Measurements from ENCODE around the gene ABHD12B. TPM values are rescaled to one million over a fixed set of nuclear protein-coding genes. Genes with fewer than 3 reads are reported as not detected.

The ABHD12B gene
- total RNA-seq, 1 experiment from 2014 or later, result not detected

DNA sequence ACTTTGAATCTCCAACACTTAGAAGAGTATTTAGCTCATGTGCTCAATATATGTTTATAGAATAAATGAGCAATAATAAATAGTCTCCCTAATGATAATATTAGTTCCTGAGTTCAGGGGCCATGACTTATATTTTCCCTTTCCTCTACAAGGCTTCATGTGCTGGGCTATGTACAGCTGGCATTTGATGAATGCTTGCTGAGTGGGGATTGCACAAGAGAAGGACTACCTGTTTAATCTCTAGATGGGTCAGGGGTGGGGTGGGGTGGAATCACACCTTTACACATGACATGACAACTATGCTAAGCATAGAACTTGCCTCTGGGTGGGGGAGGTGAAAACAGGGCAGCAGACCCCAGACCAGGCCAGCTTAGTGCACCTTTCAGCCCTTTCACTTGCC is 7.6 kb upstream of the ABHD12B start:
- H3K79me2 ChIP-seq (ENCODE audit: low read depth), result no peaks in the 10 kb centered on the region
- H3K9me3 ChIP-seq (ENCODE audit: insufficient read depth, low read depth), result no peaks in the 10 kb centered on the region
- no peaks in the 10 kb centered on the region for H3F3A ChIP-seq (ENCODE audit: insufficient read depth, low read depth)
- H3K27ac ChIP-seq, result no peak overlapping the region
- DNase-seq, result no peak
- H3K27me3 ChIP-seq (ENCODE audit: insufficient read depth, low read depth), result no peaks in the 10 kb centered on the region
- H3K36me3 ChIP-seq (ENCODE audit: low read depth), result no peaks in the 10 kb centered on the region
- no peak overlapping the region for H3K4me3 ChIP-seq
- intact Hi-C loops (cut with micrococcal nuclease; ENCODE audit: unreplicated experiment), result loop anchor here (5.0 kb wide), 1 partner anchor 87 kb away; no protein-coding TSS in a partner anchor
- no peaks in the 10 kb centered on the region for H4K20me1 ChIP-seq (ENCODE audit: insufficient read depth)
- H3K4me2 ChIP-seq, result no peak overlapping the region
- TF ChIP-seq, protein P1, sequence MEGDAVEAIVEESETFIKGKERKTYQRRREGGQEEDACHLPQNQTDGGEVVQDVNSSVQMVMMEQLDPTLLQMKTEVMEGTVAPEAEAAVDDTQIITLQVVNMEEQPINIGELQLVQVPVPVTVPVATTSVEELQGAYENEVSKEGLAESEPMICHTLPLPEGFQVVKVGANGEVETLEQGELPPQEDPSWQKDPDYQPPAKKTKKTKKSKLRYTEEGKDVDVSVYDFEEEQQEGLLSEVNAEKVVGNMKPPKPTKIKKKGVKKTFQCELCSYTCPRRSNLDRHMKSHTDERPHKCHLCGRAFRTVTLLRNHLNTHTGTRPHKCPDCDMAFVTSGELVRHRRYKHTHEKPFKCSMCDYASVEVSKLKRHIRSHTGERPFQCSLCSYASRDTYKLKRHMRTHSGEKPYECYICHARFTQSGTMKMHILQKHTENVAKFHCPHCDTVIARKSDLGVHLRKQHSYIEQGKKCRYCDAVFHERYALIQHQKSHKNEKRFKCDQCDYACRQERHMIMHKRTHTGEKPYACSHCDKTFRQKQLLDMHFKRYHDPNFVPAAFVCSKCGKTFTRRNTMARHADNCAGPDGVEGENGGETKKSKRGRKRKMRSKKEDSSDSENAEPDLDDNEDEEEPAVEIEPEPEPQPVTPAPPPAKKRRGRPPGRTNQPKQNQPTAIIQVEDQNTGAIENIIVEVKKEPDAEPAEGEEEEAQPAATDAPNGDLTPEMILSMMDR (conservative IDR thresholded peaks at IDR 0.05), result no peak
- BruUV-seq (replicated peaks), result no TSS peak
- H2AFZ ChIP-seq, result no peak overlapping the region
- ChIA-PET POLR2A (ENCODE audit: unreplicated experiment) (no interaction called here), CTCF (interaction anchor here (0.6 kb wide), 1 partner anchor 61 kb away, joined by 5 read pairs; no protein-coding TSS in a partner anchor)
- no peaks in the 10 kb centered on the region for H3K9me2 ChIP-seq (ENCODE audit: insufficient read depth)
- no peaks in the 10 kb centered on the region for H3K4me1 ChIP-seq (replicated peaks; ENCODE audit: insufficient read depth)

DNA sequence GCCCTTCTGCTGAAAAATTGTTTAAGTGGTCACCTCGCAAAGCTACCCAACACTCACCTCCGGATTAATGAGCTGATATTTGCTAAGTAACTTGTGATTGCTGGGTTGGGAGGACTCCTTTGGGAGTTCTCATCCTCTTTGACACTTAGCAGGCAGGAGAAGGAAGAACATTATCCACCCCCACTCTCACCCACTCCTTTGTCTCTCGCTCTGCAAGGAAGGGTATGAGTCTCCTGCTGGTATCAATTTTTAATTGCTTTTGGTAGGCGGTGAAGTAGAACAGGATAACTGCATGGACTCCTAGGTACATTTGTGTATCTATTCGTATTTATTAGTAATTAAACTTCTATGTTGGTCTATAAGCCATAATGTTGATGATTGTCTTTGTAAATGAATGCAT is 6.9 kb upstream of the ABHD12B start:
- BruUV-seq (replicated peaks), result no TSS peak
- Histone ChIP-seq H3F3A (ENCODE audit: insufficient read depth, low read depth) (no peaks in the 10 kb centered on the region), H3K4me2 (no peak overlapping the region), H3K79me2 (ENCODE audit: low read depth) (no peaks in the 10 kb centered on the region), H3K4me3 (no peak overlapping the region), H3K27ac (no peak overlapping the region), H3K36me3 (ENCODE audit: low read depth) (no peaks in the 10 kb centered on the region), H3K9me3 (ENCODE audit: insufficient read depth, low read depth) (no peaks in the 10 kb centered on the region), H3K4me1 (replicated peaks; ENCODE audit: insufficient read depth) (no peaks in the 10 kb centered on the region), H3K9me2 (ENCODE audit: insufficient read depth) (no peaks in the 10 kb centered on the region), H3K27me3 (ENCODE audit: insufficient read depth, low read depth) (no peaks in the 10 kb centered on the region), H2AFZ (no peak overlapping the region), H4K20me1 (ENCODE audit: insufficient read depth) (no peaks in the 10 kb centered on the region)
- intact Hi-C loops (cut with micrococcal nuclease; ENCODE audit: unreplicated experiment), result loop anchor here (5.0 kb wide), 1 partner anchor 88 kb away; no protein-coding TSS in a partner anchor
- TF ChIP-seq, protein P1 (conservative IDR thresholded peaks at IDR 0.05), result no peak
- TF ChIP-seq EZH2 (IDR thresholded peaks at IDR 0.05; ENCODE audit: low read depth), result no peak
- ChIA-PET POLR2A (ENCODE audit: unreplicated experiment) (no interaction called here), CTCF (interaction anchor here (0.5 kb wide), 1 partner anchor 193 kb away, joined by 10 read pairs; no protein-coding TSS in a partner anchor)
- no peak for DNase-seq

DNA sequence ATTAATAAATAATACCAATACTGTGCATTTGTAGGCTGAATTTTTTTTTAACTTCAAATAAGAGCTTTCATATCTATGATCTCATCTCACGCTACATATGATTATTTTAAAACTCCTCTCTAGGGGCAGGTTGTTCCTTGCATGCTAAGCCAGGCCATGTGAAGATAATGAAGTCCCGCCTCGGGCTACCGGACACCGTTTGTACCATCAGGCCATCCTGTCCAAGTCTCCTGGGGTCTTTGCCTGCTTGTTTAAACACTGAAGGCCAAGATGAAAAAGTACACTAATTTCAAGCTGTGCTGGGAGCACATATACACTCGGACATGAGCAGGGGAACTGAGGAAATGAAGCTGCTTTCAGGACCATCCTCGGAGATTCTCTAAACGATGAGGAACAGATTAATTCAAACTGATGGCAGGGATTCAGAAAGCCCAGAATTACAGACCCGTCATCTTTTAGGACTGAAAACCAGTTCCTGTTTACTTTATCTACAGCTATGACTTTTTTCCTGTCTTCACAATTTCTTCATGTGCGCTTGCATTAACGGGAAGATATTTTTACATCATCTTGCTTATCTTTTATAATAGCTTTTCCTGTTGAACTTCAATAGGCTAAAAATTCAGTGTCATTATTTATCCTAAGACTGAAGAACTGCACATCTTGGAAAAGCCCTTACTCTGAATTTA is 6.3 kb upstream of the ABHD12B start:
- CTCF ChIA-PET, result interaction anchor here (0.5 kb wide), 1 partner anchor 194 kb away, joined by 10 read pairs; no protein-coding TSS in a partner anchor
- no peak overlapping the region for H2AFZ ChIP-seq

More for the DNA sequence above, 6.3 kb upstream of the ABHD12B start:
- no peaks in the 10 kb centered on the region for H3K36me3 ChIP-seq (ENCODE audit: low read depth)
- H3K4me2 ChIP-seq, result no peak overlapping the region
- POLR2A ChIA-PET (ENCODE audit: unreplicated experiment), result no interaction called here
- no peaks in the 10 kb centered on the region for H3K9me3 ChIP-seq (ENCODE audit: insufficient read depth, low read depth)
- no peaks in the 10 kb centered on the region for H3K9me2 ChIP-seq (ENCODE audit: insufficient read depth)
- no peak overlapping the region for H3K4me3 ChIP-seq
- no TSS peak for BruUV-seq (replicated peaks)
- intact Hi-C loops (cut with micrococcal nuclease; ENCODE audit: unreplicated experiment), result no loop called here
- H4K20me1 ChIP-seq (ENCODE audit: insufficient read depth), result no peaks in the 10 kb centered on the region
- H3F3A ChIP-seq (ENCODE audit: insufficient read depth, low read depth), result no peaks in the 10 kb centered on the region
- H3K4me1 ChIP-seq (replicated peaks; ENCODE audit: insufficient read depth), result no peaks in the 10 kb centered on the region
- no peak for TF ChIP-seq EZH2 (IDR thresholded peaks at IDR 0.05; ENCODE audit: low read depth)
- TF ChIP-seq, protein P1 (conservative IDR thresholded peaks at IDR 0.05), result no peak
- H3K79me2 ChIP-seq (ENCODE audit: low read depth), result no peaks in the 10 kb centered on the region
- no peak for DNase-seq
- H3K27me3 ChIP-seq (ENCODE audit: insufficient read depth, low read depth), result no peaks in the 10 kb centered on the region
- no peak overlapping the region for H3K27ac ChIP-seq

All from PC-9 (cell line).